ENCODE data around the gene LYAR.

LYAR gene

DNA sequence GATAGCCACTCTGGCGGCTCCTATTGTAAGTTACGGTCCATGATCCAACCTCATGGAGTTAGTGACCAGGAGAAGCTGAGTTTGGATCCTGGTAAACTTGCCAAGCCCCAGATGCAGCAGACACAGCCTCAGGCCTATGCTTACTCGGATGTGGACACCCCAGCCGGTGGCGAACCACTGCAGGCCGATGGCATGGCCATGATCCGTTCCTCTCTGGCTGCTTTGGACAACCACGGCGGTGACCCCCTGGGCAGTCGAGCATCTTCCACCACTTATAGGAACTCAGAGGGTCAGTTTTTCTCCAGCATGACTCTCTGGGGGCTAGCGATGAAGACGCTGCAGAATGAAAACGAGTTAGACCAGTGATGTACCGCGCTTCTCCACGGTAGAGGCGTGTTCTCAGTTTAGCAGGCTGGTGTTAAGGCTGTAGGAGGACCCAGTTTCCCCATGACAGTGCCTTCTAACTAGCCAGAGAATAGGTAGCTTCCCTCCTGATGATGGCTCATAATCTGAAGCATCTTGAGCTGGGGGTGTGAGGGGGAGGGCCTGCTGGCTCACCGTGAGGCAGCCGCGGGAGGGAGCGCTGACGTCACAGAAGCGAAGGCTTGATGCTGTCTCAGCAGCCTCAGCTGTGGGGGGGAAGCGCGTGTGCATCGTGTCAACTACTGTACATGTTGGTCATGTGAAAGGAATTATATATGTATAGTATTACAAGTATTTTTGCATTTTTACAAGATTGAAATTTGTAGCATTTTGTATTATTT, 31.2 kb upstream of the LYAR start:
- no peak for DNase-seq
- Histone ChIP-seq H2AFZ (ENCODE audit: low read length) (no peak overlapping the region), H3K9me3 (replicated peaks; ENCODE audit: insufficient read depth, low read length) (no peaks in the 10 kb centered on the region), H3K4me3 (ENCODE audit: low read length) (no peak overlapping the region), H3K36me3 (replicated peaks; ENCODE audit: insufficient read depth, low read length) (no peaks in the 10 kb centered on the region), H3K9me2 (replicated peaks; ENCODE audit: insufficient read depth, low read length) (no peaks in the 10 kb centered on the region), H3K9ac (ENCODE audit: low read length) (no peak overlapping the region), H3K27me3 (replicated peaks; ENCODE audit: insufficient read depth, low read length) (no peaks in the 10 kb centered on the region), H3F3A (ENCODE audit: insufficient read depth, low read length) (no peaks in the 10 kb centered on the region), H3K27ac (ENCODE audit: low read length) (no peak overlapping the region), H3K4me2 (ENCODE audit: low read depth, low read length) (no peak overlapping the region), H3K4me1 (ENCODE audit: low read length) (no peaks in the 10 kb centered on the region), H4K20me1 (ENCODE audit: insufficient read depth, low read length) (no peaks in the 10 kb centered on the region), H3K79me2 (ENCODE audit: low read length) (no peaks in the 10 kb centered on the region)
- TF ChIP-seq EZH2 (optimal IDR thresholded peaks at IDR 0.05; ENCODE audit: low read depth, low read length) (no peak), EZH2phosphoT487 (IDR thresholded peaks at IDR 0.05; ENCODE audit: low read length) (no peak)
- TF ChIP-seq, protein P1, sequence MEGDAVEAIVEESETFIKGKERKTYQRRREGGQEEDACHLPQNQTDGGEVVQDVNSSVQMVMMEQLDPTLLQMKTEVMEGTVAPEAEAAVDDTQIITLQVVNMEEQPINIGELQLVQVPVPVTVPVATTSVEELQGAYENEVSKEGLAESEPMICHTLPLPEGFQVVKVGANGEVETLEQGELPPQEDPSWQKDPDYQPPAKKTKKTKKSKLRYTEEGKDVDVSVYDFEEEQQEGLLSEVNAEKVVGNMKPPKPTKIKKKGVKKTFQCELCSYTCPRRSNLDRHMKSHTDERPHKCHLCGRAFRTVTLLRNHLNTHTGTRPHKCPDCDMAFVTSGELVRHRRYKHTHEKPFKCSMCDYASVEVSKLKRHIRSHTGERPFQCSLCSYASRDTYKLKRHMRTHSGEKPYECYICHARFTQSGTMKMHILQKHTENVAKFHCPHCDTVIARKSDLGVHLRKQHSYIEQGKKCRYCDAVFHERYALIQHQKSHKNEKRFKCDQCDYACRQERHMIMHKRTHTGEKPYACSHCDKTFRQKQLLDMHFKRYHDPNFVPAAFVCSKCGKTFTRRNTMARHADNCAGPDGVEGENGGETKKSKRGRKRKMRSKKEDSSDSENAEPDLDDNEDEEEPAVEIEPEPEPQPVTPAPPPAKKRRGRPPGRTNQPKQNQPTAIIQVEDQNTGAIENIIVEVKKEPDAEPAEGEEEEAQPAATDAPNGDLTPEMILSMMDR (IDR thresholded peaks at IDR 0.05; ENCODE audit: low read length) = no peak

DNA sequence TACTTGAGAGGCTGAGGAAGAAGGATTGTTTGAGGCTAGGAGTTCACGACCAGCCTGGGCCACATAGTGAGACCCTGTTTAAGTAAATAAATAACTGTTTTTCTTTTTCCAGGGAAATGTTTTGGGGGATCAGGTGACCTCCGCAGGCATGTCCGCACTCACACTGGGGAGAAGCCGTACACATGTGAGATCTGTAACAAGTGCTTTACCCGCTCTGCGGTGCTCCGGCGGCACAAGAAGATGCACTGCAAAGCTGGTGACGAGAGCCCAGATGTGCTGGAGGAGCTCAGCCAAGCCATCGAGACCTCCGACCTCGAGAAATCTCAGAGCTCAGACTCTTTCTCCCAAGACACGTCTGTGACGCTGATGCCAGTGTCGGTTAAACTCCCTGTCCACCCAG, 30.6 kb upstream of the LYAR start:
- Histone ChIP-seq H3K27me3 (replicated peaks; ENCODE audit: insufficient read depth, low read length) (no peaks in the 10 kb centered on the region), H3K4me2 (ENCODE audit: low read depth, low read length) (no peak overlapping the region), H3F3A (ENCODE audit: insufficient read depth, low read length) (no peaks in the 10 kb centered on the region), H3K79me2 (ENCODE audit: low read length) (no peaks in the 10 kb centered on the region), H2AFZ (ENCODE audit: low read length) (no peak overlapping the region), H3K4me1 (ENCODE audit: low read length) (no peaks in the 10 kb centered on the region), H3K27ac (ENCODE audit: low read length) (no peak overlapping the region), H3K4me3 (ENCODE audit: low read length) (no peak overlapping the region), H3K9me2 (replicated peaks; ENCODE audit: insufficient read depth, low read length) (no peaks in the 10 kb centered on the region), H3K9ac (ENCODE audit: low read length) (no peak overlapping the region), H4K20me1 (ENCODE audit: insufficient read depth, low read length) (no peaks in the 10 kb centered on the region), H3K9me3 (replicated peaks; ENCODE audit: insufficient read depth, low read length) (no peaks in the 10 kb centered on the region), H3K36me3 (replicated peaks; ENCODE audit: insufficient read depth, low read length) (no peaks in the 10 kb centered on the region)
- TF ChIP-seq EZH2 (optimal IDR thresholded peaks at IDR 0.05; ENCODE audit: low read depth, low read length) = no peak
- TF ChIP-seq, protein P1 (IDR thresholded peaks at IDR 0.05; ENCODE audit: low read length) = no peak
- TF ChIP-seq EZH2phosphoT487 (IDR thresholded peaks at IDR 0.05; ENCODE audit: low read length) = no peak
- DNase-seq = no peak

DNA sequence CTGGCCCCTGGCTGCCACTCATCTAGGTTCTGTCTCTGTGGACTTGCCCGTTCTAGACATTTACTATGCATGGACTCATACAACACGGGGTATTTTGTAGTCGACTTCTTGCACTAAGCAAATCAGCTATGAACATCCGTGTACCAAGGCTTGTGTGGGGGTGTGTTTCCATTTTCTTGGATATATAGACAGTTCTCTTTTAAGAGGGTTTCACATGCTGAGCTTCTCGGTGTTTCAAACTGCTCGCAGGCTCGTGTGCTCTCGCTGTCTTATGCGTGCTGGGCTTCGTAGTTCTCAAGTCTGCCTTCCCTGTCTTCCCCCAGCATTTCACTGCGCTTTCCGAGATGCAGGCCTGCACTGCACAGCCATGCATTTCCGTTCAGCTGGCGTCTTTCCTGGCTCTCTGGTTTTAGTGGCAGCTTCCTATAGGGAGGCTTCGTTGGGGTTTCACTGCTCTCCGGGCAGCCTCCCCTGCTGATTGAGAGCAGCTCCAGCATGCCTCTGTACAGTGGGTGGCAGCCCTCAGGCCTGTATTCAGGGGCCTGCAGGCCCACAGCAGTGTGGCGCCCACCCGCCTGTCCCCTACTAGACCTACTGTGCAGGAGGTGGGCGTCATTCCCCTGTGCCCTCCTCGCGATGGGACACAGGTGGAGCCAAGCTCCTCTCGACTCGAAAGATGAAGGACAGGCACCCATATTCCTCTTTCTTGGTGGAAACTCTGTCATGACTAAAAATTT, 27.7 kb upstream of the LYAR start:
- Histone ChIP-seq H2AFZ (ENCODE audit: low read length) (no peak overlapping the region), H4K20me1 (ENCODE audit: insufficient read depth, low read length) (no peaks in the 10 kb centered on the region), H3K9ac (ENCODE audit: low read length) (no peak overlapping the region), H3K27me3 (replicated peaks; ENCODE audit: insufficient read depth, low read length) (no peaks in the 10 kb centered on the region), H3K4me3 (ENCODE audit: low read length) (no peak overlapping the region), H3K4me1 (ENCODE audit: low read length) (no peaks in the 10 kb centered on the region), H3F3A (ENCODE audit: insufficient read depth, low read length) (no peaks in the 10 kb centered on the region), H3K4me2 (ENCODE audit: low read depth, low read length) (no peak overlapping the region), H3K9me3 (replicated peaks; ENCODE audit: insufficient read depth, low read length) (no peaks in the 10 kb centered on the region), H3K27ac (ENCODE audit: low read length) (no peak overlapping the region), H3K9me2 (replicated peaks; ENCODE audit: insufficient read depth, low read length) (no peaks in the 10 kb centered on the region), H3K36me3 (replicated peaks; ENCODE audit: insufficient read depth, low read length) (no peaks in the 10 kb centered on the region), H3K79me2 (ENCODE audit: low read length) (no peaks in the 10 kb centered on the region)
- no peak for DNase-seq
- TF ChIP-seq EZH2 (optimal IDR thresholded peaks at IDR 0.05; ENCODE audit: low read depth, low read length) (no peak), EZH2phosphoT487 (IDR thresholded peaks at IDR 0.05; ENCODE audit: low read length) (no peak)
- TF ChIP-seq, protein P1 (IDR thresholded peaks at IDR 0.05; ENCODE audit: low read length) = no peak

Data from MM.1S (cell line).